Measurements from ENCODE around the gene CCDC174.

The CCDC174 gene

DNA sequence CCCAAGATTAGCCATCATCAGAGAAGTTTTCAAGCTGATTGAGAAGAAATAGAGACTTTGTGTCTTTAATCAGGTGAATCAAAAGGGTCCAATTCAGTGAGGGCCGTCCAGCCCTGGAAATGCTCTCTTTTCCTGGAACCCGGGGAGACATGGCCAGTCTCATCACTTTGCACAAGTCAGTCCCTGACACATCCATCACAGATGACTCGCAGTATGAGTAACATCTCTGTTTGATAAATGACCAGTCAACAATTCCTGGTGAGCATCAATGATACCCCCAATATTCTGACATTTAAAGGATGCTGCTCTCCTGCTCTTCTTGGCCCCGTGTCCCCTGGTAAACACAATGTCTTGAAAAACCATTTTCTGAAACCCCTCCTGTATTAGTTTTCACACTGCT is 50.1 kb downstream of the CCDC174 start:
- DNase-seq (ENCODE audit: low read depth in 2 of 2), result no peak

DNA sequence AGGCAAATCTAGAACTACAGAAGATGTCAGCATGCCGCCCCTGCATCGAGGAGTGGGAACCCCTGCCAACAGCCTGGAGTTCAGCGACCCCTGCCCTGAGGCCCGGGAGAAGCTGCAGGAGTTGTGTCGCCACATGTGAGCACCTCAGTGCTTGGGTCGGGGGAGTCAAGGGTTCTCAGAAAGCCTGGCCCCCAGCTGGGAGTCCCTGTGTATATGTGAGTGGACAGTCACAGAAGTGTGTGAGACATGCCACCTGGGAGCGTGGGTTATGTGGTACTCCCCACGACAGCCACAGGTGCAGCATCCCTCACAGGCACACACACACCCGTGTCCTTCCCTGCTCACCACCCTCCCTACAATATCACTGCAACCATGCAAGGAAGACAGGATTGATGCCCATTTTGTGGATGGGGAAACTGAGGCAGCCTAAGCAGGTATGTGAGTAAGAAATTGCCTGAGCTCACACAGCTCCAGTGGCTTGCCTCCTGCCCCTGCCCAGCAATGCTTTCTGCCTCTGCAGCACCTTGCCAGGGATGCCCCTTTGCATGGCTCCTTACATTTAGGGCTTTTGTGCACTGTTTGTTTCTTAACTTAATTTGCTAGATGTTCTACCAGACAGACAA is 51.7 kb downstream of the CCDC174 start:
- no peak for DNase-seq (ENCODE audit: low read depth in 2 of 2)

GRCh38 chr3:14703791-14704190 is 52.2 kb downstream of the CCDC174 start:
- DNase-seq (ENCODE audit: low read depth in 2 of 2), result no peak

DNA sequence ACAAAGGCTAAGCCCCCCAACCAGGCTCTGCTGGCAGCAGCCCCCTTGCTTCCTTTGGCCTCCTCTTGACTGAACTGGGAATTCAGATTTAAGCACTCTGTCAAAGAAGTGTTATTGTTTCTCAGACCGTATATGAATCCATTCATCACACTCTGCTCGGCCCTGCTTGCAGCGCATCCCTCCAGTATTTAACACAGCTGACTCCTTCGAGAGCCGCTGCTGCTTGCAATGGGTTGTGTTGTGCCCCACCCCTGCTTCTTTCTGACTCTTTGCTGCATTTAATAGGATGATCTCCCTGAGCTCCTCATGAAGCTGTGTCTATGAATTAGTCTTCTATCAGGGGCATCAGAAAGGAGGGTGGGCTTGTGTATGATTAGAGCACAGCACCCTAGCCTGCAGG is 54.5 kb downstream of the CCDC174 start:
- no peak for DNase-seq (ENCODE audit: low read depth in 2 of 2)

- no peak for DNase-seq (ENCODE audit: low read depth in 2 of 2)
Measured at GRCh38 chr3:14716591-14716990, 65.0 kb downstream of the CCDC174 start.

DNA sequence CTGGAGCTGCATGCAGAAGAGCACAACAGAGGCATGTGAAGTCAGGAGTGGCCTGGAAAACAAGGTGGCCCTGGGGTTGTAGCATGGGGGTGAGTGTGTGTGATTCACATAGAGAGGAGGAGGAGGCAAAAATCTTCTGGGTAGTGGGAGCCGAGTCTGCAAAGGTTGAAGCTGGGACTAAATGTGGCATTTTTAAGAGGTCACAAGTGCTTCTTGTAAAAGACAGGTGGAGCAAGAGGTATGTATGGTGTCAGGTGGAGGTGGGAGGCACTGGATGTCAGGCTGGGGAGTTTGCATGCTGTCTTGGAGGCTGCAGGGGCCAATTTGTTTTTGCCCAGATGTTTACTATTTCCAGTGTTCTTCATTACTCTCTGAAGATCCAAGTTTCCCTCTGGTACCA is 65.7 kb downstream of the CCDC174 start:
- no peak for DNase-seq (ENCODE audit: low read depth in 2 of 2)

DNA sequence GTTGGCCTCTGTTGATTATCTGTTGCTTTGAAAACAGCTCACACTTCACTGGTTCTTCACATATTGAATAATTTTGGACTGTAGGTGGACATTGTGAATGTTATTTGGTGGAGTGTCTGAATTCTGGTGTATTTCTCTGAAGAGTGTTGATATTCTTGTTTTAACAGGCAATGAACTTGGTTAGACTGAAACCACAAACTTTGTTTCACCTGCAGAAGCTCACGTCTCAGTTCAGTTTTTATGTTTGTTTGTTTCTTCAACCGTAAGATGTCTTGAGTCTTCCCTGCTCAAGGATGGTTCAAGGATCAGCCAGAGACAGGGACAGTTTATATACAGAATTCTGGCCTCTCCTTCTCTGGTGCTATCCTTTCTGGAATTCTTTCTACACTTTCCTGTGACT is 67.0 kb downstream of the CCDC174 start:
- DNase-seq (ENCODE audit: low read depth in 2 of 2), result no peak

GRCh38 chr3:14719006-14719405 is 67.4 kb downstream of the CCDC174 start:
- DNase-seq (ENCODE audit: low read depth in 2 of 2), result no peak

DNA sequence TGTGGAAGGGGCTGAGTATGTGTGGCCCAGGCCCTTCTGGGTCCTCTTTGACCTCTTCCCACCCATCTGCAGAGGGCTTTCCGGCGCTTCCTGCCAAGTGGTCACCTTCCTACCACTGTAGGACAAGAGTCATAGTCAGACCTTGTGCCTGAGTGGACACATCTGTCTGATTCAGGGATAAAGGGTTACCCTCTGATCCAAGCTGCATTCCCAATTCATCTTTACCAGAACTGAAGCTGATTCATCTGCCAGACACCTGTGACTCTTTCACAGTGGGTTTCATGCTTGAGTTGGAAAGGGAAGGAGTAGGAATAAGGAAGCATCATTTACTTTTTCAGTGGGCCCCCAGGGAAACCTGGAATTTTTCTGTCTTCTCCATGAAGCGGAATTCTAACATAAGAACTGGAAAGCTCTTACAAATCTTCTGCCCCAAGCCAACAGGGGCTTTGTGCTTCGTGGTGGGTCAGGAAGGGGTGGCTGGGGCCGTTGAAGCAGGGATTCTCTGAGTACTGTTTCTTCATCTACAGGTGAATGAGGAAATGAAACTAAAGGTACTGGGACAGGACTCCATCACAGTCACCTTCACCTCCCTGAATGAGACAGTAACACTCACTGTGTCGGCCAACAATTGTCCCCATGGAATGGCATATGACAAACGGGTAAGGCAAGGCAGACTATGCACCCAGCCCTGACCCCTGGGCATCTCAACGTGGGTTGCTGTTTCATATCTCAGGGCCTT is 69.7 kb downstream of the CCDC174 start:
- no peak for DNase-seq (ENCODE audit: low read depth in 2 of 2)
